ENCODE results near the gene DNAH14.

GRCh38 chr1:225412803-225413351 lies 483.4 kb downstream of the DNAH14 start:
- TF ChIP-seq CEBPG (CRISPR knock-in tag; IDR thresholded peaks at IDR 0.05) (no peak), DPF2 (CRISPR knock-in tag; IDR thresholded peaks at IDR 0.05; ENCODE audit: borderline replicate concordance, low read depth) (no peak; the same call in 1 of the 2 replicates), CTCF (CRISPR knock-in tag; IDR thresholded peaks at IDR 0.05) (no peak), ELF1 (CRISPR knock-in tag; IDR thresholded peaks at IDR 0.05) (no peak), ZBTB21 (CRISPR knock-in tag; IDR thresholded peaks at IDR 0.05) (no peak), ZFP90 (CRISPR knock-in tag; IDR thresholded peaks at IDR 0.05; ENCODE audit: borderline replicate concordance) (no peak), SMARCE1 (IDR thresholded peaks at IDR 0.05; ENCODE audit: borderline replicate concordance) (no peak), REPIN1 (CRISPR knock-in tag; IDR thresholded peaks at IDR 0.05; ENCODE audit: borderline replicate concordance, low read depth) (no peak), MAX (IDR thresholded peaks at IDR 0.05) (no peak), ZSCAN5A (CRISPR knock-in tag; IDR thresholded peaks at IDR 0.05; ENCODE audit: borderline replicate concordance) (no peak), ZNF225 (CRISPR knock-in tag; IDR thresholded peaks at IDR 0.05) (no peak)
